ENCODE data around the gene F2. TPM values are rescaled to one million over a fixed set of nuclear protein-coding genes. Genes with fewer than 3 reads are reported as not detected.

F2 gene
- total and polyA plus RNA-seq, 2 donors (not counting 1 experiment from before 2014, with no cell fraction given): not detected

DNA sequence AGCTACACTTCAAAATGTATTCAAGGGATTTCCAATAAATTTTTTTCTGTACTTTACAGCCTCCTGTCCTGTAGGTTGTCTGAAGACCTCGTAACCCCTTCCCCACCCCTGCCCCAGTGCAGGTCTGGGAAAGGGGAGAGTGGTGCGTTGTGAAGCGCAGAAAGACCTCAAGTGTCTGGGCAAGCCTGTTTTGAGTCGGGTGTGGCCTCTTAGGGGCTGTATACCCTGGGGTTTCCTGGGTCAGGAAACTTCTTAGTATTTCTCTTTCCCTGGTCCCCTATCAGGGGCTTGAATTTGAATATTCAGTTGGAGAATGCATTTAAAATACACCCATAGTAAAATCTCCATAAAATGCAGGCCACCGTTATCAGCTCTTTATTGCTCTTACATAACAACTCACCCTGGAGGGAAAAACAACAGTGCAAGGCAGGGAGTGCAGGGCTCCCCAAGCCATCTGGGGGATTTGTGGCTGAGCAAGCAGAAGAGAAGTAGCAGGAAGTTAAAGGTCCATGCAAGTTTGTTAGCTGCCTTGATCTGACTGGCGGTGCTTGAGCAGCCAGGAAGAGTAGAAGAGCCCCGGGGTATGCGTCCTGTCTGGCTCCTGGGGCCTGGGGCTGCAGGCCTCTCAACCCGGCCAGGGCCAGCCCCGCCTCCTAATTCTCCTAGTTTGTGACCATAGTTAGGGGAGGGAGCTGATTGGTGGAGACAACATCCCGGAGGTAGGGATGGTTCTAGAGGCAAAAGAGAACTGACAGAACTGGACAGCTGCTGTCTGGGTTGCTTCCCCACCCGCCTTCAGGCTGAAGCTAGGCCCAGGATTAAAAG, 44.3 kb upstream of the F2 start:
- CTCF ChIA-PET: interaction anchor here (0.6 kb wide), 1 partner anchor 485 kb away, joined by 3 read pairs; no protein-coding TSS in a partner anchor
- Histone ChIP-seq H3K9me3 (ENCODE audit: control extremely low read depth in 1 of 3, control insufficient read depth in 2 of 3, insufficient read depth in 1 of 3, low read length in 2 of 3) (no peaks in the 10 kb centered on the region), H3K27me3 (replicated peaks in 1 of 4; ENCODE audit: control extremely low read depth in 1 of 4, control insufficient read depth in 3 of 4, insufficient read depth in 4 of 4, low read length in 3 of 4) (no peaks in the 10 kb centered on the region), H3K27ac (ENCODE audit: low read length in 2 of 2) (peak overlapping the region; percentile 51 to 68), H3K4me1 (ENCODE audit: control insufficient read depth in 2 of 2, insufficient read depth in 2 of 2, low read length in 2 of 2) (peaks cover 29 to 36% of the 10 kb centered on the region in 2 donors), H3K79me2 (ENCODE audit: control insufficient read depth, insufficient read depth, low read length) (no peaks in the 10 kb centered on the region), H3K36me3 (replicated peaks in 1 of 2; ENCODE audit: control extremely low read depth in 1 of 2, control insufficient read depth in 1 of 2, extremely low read depth in 1 of 2, insufficient read depth in 2 of 2, low read length in 1 of 2) (peaks cover 0 to 50% of the 10 kb centered on the region in 2 experiments), H4K20me1 (ENCODE audit: control insufficient read depth, insufficient read depth, low read length, poor library complexity, severe bottlenecking) (no peaks in the 10 kb centered on the region), H2AFZ (ENCODE audit: insufficient read depth, low read depth, low read length, poor library complexity, severe bottlenecking) (no peak overlapping the region), H3K4me3 (ENCODE audit: control extremely low read depth in 1 of 5, extremely low read depth in 1 of 5, insufficient read depth in 1 of 5, low read depth in 2 of 5, low read length in 4 of 5) (no peak overlapping the region), H3K4me2 (replicated peaks; ENCODE audit: low read depth, low read length, poor library complexity, severe bottlenecking) (peak overlapping the region; percentile 11), H3K9ac (ENCODE audit: low read length) (no peak overlapping the region)
- peak overlapping the region; percentile 85 for H3K27ac Mint-ChIP-seq
- intact Hi-C loops (cut with micrococcal nuclease): no loop called here
- ATAC-seq (ENCODE audit: low read depth): peak; percentile 36
- POLR2A ChIA-PET: interaction anchor here (0.7 kb wide), 1 partner anchor 540 kb away, joined by 5 read pairs; no protein-coding TSS in a partner anchor
- DNase-seq: no peak
- H3K4me1 Mint-ChIP-seq: peaks cover 33% of the 10 kb centered on the region
- no peaks in the 10 kb centered on the region for H3K9me3 Mint-ChIP-seq (ENCODE audit: insufficient read depth)
- H3K4me3 Mint-ChIP-seq: no peak overlapping the region
- H3K27me3 Mint-ChIP-seq: no peaks in the 10 kb centered on the region
- 33% methylated on average over 9 of the region's 12 CpGs for WGBS (ENCODE audit: insufficient coverage)
- no peak for TF ChIP-seq EZH2 (IDR thresholded peaks at IDR 0.05; ENCODE audit: borderline replicate concordance, insufficient read depth, low read depth, low read length, poor library complexity, severe bottlenecking)
- TF ChIP-seq CTCF (IDR thresholded peaks at IDR 0.05): no peak

Measured in B cell (primary cell).